A172 (cell line): ENCODE results near the gene STARD9. TPM values are rescaled to one million over a fixed set of nuclear protein-coding genes. Genes with fewer than 3 reads are reported as not detected.
"Not testable (repeated sequence)": the region's sequence is repeated elsewhere in the genome, so short reads cannot be mapped to it uniquely, and the experiment has no call there.

Source experiments
- DNase-seq: peaks from one replicate; pipeline ENCODE4 v3.0.0-alpha.2; 2015; ENCODE audit warnings: low spot score
- total RNA-seq: library from RNA; depleted of rRNA; stranded (reverse); fragments of >200 nt; shearing (Covaris generic); gene quantifications from 2 replicates; pipeline ENCODE4 v1.2.3, GENCODE V29; 2014

STARD9 gene
- total RNA-seq, 1 experiment from 2014 or later, result 1.4 TPM

DNA sequence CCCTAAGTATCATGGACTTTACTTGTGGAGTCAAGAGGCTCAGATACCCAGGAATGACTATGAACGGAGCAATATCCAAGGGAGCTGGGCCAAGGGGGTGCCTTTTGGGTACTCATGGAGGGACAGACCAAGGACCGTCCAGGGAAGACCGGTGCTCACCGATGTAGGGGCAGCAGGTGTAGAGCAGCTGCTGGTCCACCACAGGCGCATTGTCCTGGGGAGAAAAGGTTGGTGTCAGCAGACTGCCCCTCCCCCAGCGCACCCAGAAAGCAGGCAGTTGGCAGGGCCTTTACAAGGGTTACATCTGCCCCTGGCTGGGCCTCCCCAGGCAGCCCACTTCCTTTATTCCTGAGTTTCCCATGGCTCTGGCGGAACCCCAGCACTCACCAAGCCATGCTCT is 154.0 kb downstream of the STARD9 start:
- no peak for DNase-seq

DNA sequence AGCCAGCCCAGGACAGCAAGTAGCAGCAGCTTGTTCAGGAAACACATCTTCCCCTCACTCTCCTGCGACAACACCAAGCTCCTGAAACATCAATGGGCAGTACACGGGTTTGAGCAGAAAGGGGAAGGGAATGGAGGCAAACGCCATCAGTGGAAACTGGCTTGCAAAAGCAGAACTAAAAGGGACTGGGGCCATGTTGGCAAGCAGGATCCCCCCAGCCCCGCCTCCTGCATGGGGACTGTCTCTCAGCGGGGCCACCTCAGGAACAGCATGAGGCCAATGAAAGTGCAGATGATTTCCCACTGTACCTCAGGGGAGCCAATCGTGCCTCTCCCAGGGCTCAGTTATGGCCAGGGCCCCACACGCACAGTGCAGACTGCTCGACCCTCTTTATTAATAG is 154.7 kb downstream of the STARD9 start:
- DNase-seq, result no peak

DNA sequence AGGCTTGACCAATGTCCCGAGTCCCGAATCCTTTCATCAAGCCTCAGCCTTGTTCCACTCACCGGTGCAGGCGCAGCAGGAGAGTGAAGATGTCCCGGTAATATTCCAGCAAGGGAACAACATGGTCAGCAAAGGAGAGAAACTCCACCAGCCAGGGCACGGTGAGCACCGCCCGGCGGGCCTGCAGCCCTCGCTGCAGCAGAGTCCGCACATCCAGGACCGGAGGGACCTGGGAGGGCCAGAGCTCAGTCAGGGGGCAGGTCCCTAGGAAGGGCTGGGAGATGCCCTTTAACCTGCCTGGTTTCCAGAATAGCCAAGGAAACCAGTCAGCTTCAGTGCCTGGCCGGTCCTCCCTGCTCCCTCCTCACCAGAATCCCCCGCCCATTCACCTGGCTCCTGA is 155.1 kb downstream of the STARD9 start:
- DNase-seq, result no peak

GRCh38 chr15:42731461-42731860 is 156.1 kb downstream of the STARD9 start:
- no peak for DNase-seq

DNA sequence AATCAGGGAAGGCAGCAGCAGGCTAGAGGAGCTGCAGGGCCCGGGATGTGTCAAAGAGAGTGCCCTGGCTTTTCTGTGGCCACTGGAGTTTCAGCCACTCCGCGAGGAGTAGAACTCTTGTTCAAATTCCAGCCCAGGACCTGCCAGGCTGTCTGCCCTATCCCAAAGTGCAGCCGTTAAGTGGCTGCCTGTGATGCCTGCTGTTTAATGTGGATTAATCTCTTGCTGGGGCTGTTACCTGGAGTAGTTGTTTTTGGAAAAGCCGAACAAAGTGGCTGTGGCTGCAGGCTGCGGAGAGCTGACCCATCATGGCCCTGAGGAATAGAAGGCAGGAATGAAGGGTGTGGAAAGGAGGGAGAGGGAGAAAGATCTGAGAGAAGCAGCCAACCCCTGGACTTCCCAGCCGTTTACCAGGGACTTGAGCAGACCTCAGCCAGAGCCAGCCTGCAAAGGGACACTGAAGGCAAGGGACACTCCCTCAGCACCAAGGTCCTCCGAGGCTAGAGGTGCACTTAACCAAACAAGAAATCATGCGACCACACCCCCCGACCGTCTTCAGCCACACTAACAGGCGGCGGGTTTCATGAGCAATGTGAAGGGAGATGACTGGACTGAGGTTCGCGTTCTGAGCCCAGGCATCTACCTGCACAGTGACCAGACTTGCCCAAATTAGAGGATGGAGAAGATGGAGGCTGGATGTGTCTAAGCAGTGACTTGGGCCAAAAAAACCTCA is 156.9 kb downstream of the STARD9 start:
- no peak for DNase-seq

DNA sequence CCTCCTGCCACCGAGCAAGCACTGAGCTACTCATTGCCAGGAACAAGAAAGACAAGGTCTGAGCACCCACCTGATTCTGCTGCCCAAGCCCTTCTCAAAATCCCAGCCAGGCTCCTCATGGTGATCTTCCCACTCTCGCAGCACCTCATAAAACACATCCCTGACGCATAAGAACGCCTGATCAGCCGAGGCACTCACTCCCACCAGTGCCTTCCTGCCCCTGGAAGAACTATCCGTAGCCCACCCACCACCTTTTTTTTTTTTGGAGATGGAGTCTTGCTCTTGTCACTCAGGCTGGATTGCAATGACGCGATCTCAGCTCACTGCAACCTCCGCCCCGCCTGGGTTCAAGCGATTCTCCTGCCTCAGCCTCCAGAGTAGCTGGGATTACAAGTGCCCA is 157.6 kb downstream of the STARD9 start:
- no peak for DNase-seq

- DNase-seq, result no peak
These were observed 158.8 kb downstream of the STARD9 start for GRCh38 chr15:42734076-42734672.

DNA sequence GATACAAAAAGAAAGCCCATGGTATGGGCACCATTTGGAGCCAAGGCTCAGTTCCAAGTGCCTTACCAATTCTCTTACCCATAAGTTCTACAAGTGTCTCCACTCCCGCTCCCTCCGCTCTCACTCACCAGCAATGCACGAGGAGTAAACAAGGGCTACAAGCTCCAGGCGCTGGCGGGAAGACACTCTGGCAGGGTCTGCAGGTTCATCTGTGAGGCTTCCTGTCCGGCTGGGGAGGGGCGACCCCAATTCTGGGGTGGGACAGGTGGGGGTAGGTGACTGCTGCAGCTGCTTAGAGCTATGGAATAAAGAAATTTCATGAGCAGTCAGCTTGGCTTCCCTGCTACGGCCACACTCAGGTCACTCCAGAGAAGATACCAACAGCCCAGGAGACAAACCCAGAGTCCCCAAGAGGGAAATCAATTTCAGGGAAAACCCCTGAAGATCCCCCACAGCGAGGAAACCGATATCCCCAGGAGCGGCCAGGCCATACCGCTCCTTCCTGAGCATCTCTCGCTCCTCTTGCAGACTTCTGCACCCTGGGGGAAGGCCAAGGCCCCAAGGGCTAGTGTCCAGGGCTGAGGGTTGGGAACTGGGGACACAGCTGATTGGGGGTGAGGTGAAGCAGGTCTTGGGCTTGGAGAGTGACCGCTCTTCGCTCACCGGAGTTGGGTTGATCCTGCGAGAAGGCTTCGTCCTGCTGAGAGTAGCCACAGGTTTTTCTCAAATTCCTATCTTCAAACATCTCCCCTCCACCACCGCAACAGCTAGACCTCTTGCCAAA is 160.2 kb downstream of the STARD9 start:
- DNase-seq, result no peak

DNA sequence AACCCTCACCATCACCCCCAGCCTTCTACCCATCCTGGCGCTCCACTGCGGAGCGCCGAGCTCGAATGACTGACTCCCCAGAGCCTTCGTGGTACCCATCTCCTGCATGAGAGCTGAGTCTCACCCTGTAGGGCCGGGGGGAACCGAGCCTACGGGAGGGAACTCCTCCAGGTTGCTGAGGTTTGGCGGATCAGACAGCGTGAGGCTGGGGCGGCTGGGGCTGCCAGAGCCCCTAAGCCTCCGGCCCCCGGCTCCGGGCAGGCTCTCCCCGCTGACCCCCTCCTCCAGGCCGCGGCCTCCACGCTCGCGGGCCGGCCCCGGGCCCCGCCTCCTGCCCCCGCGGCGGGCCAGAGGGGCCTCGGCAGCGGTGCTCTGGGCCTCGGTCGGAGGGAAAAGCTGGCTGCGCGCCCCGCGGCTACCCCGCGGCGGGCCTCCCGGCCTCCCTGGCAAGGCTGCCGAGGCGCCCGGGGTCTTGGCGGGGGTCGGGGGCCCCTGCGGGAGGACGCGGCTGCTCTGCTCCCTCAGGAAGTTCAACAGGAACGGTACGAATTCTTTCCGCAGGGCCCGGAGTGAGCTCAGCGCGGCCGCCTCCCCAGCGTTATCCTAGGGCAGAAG is 160.9 kb downstream of the STARD9 start:
- DNase-seq, result no peak

DNA sequence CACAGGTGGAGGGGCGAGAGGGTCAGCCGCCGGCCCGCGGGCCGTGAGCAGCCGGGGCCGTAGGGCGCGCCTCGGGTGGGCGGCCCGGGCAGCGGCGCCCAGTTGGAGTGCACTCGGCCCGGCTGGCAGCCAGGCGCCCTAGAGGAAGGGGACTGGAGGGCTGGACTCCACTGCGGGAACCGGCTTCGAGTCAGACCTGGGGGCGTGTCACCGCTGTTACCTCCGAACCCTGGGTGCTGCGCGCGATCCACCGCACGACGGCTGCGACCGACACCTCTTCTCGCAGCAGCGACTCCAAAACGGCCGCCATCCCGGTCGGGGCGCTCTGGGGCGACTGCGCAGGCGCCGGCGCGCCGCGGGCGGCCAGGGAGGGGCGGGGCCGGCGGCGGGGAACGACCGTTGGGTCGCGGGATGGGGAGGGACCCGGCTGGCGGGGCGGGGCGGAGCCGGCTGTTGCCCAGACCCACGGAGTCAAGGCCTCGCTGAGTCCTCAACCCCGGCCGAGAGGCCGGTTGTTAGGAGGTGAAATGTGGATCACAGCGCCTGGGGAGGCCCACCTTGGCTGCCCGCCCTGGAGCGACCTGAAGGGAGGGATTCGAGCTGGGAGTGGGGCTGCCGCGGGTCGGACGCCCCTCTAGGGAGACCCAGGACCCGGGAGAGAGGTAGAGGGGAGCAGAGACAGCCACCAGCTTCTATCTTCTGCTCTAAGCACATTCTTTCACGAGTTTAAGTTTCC is 161.6 kb downstream of the STARD9 start, which contains the start of gene CDAN1:
TSS of gene CDAN1 (minus strand) at position 336 of the 736 bp plus-strand sequence. CDS start at position 310, 26 bp downstream.
- peak; percentile 63 for DNase-seq

- DNase-seq, result peak; percentile 24
These were observed 162.3 kb downstream of the STARD9 start for GRCh38 chr15:42737529-42738328.

- DNase-seq, result no peak
These were observed 166.3 kb downstream of the STARD9 start for GRCh38 chr15:42741710-42742109.

DNA sequence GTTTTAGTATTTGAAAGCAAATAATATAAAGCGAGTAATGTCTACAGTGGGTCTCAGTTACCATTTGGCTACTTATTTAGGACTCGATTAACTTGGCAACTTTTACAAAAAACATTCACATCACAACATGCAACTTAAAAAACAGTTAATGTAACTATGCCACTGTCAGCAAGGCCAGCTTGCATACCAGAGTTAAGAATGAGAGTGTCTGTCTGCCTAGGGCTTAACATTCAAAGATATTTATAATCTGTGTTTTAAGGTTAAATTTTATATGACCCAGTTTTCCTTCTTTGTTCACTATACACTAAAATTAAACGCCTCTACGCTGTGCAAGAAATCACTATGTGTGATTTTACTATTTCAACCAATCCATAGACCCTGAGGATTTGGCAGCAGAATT is 166.7 kb downstream of the STARD9 start:
- no peak for DNase-seq

DNA sequence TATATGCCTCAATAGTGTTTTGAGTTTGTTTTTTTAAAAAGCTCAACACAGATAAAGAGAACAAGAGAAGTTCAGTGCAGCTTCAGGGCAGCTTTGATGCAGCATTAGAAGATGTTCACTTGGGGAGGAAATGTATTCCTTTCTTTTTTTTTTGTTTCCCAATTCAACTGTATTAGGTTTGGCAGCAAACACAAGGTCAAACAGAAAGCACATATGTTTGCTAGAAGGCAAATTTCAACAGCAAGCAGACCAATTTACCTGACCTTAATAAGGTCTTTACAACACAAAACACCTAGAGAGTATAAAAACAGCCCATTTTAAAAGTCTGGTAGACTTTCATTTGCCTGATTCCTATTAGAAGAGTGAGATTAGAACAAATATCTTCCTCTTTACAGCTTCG is 168.8 kb downstream of the STARD9 start:
- DNase-seq, result no peak

DNA sequence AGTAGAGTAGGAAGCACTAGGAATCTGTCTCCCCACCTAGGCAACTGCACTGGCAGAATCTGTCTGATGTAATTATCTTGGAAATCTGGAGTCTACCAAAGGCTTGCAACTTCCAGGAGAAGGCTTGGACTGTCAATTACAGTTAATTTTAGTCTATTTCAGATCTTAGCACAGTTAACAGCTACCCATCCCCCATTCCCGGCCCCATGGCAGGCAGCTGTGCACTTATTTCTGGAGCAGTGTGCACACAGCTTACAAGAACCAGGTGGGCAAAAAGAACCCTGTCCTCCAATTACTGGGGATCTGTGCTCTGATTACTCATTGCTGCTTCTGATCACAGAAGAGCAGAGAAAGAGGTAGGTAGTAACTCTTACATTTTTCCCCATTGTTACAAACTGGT is 173.9 kb downstream of the STARD9 start:
- no peak for DNase-seq

DNA sequence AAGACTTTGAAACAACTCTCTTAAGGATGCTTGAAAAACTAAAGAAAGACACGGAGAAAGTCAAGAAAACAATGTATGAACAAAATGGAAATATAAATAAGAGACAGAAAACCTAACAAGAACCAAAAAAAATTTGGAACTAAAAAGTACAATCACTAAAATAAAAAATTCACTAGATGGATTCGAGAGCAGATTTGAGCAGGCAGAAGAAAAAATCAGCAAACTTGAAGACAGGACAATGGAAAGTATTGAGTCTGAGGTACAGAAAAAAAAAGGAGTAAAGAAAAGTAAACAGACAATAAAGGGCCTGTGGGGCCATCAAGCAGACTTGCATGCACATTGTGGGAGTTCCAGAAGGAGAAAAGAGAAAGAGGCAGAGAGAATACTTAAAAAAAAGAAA is 174.9 kb downstream of the STARD9 start:
- no peak for DNase-seq

DNA sequence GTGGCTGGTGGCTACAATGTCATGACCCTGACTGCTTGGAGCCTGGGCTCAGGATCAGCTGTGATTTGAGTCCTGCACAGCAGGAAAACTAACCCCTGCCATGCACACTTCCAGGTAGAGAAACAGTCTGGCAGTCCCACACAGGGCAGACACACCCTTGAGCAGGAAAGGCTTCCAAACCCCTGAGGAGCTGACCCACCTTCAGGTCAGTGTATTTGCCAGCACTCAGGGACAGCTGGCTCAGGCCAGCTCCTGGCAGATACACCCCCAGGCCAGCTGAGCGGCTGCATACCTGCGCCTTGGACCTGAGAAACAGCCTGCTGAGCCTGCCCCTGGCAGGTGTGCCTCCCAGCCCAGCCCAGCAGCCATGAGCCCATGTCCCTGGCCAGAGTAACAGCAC is 183.7 kb downstream of the STARD9 start:
- DNase-seq, result no peak

- no peak for DNase-seq
These were observed 185.4 kb downstream of the STARD9 start for GRCh38 chr15:42760759-42761158.

GRCh38 chr15:42761813-42762212 is 186.4 kb downstream of the STARD9 start:
- DNase-seq, result not testable (repeated sequence)

DNA sequence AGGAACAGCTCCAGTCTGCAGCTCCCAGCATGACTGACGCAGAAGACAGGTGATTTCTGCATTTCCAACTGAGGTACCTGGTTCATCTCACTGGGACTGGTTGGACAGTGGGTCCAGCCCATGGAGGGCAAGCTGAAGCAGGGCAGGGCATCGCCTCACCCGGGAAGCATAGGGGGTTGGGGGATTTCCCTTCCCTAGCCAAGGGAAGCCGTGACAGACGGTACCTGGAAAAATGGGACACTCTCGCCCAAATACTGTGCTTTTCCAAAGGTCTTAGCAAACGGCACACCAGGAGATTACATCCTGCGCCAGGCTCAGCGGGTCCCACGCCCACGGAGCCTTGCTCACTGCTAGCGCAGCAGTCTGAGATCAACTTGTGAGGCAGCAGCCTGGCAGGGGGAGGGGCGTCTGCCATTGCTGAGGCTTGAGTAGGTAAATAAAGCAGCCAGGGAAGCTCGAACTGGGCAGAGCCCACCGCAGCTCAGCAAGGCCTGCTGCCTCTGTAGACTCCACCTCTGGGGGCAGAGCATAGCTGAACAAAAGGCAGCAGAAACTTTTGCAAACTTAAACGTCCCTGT is 188.8 kb downstream of the STARD9 start:
- not testable (repeated sequence) for DNase-seq
